ENCODE measurements around the gene MAMLD1.

The MAMLD1 gene

DNA sequence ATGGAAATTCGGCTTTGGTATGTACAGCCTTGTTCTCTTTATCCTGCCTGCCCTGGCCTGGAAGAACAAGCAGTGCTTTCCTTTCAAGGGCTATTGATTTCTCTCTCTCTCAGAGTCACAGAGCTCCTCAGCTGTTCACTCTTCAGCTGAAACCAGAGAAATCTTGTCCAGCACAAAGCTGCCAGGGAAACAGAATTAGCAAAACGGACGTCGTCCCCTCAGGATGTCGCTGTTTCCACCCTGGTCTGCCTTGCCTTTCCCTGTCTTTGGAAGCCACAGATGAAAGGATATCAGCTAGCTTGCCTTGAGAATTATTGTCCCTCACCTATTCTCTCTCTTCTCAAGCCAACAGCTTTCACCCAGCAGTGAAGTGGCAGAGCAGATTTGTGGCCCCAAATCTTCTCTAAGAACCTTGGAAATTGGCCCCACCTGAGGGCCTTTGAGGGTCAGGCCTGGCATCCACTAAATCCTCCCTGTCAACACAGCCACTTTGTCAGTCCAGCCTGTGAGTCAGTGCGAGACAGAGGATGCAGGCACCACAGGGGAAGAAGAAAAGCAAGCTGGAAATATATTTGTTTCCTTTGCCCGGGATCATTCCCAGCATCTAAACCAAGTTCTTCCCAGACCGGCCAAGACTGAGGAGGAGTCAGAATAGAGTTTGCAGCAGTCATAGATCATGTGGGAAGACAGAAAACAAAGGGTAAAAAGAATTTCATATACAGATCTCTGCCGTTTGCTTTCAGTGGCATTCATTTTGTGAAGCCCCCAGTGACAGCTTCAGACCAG is 141.5 kb downstream of the MAMLD1 start:
- no peak for DNase-seq

DNA sequence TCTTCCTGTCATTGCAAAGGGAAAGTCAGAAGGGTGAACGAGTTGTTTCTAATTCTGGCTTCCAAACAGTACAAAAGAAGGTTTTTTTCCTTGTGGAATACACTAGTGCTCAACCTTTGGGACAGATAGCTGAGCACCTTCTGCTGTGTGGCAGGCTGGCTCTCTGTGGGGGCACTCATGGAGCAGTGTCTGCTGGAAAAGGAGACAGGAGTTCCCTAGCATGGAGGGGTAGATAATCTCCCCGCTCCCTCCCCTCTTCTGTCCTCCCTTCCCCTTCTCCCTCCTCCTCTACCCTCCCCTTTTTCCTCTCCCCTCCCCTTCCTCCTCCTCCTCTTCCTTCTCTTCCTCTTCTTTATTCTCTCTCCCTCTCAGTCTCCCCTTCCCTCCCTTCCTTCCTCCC is 142.9 kb downstream of the MAMLD1 start:
- no peak for DNase-seq

DNA sequence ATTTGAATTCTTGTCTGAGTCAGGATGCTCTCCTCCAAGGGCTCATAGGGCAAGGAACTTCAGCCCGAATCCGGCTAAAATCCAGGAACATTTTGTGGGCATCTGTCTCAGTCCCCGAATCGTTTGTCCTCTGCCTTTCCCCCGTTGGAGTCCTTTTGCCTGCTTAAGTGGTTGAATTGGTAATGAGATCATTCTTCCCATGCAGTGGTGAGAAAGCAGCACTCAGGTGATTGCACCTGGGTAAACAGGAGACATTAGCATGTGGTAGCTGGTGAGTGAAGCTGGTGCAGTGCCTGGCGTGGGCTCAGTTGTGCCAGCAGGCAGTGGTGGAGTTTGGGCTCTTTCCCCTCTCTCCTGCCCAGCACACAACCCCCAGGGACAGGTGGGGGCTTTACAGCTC is 143.4 kb downstream of the MAMLD1 start:
- no peak for DNase-seq

DNA sequence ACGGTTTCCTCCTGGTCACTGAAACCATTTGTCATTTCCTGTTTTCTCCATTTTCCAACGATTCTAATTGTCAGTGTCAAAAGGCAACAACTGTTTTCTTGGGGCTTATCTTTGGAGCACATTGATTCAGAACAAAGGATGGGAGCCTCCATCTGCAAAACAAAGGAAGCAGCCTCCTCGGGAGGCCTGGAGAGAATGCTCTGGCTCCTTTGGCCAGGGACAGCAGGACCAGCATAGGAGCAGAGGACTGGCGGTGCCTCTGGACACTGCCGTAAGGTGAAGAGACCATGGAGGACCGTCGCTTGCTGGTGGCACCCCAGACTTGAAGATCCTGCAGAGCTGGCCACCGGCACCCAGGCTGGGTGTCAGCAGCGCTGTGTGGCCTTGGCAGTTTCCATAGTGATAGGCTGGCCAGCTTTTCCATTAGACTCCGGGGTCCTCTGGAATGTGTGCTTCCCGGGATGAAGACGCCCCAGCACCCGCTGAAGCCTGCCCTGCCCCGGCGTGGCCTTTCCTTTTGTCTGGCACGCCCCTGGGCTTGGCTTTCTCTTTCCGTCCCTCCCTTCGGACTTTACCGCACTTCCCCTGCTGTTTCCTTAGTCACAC is 144.2 kb downstream of the MAMLD1 start:
- no peak for DNase-seq

DNA sequence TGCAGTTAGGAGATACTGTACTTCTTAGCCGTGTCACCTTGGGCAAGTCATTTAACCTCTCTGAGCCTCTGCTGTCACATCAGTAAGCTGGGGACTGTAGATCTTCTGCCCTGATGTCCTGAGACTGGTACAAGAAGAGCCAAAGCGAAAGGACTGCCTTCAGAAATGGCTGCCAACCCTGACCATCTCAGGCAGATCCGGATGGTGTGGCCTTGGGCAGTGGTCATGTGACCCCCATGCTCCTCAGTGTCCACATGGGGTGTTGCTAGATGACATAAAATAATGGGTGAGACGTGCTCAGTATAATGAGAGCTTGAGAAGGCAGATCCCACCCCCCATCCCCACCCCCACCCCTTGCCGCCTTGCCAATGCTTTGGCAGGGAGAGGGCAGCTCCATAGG is 144.9 kb downstream of the MAMLD1 start:
- DNase-seq, result no peak

DNA sequence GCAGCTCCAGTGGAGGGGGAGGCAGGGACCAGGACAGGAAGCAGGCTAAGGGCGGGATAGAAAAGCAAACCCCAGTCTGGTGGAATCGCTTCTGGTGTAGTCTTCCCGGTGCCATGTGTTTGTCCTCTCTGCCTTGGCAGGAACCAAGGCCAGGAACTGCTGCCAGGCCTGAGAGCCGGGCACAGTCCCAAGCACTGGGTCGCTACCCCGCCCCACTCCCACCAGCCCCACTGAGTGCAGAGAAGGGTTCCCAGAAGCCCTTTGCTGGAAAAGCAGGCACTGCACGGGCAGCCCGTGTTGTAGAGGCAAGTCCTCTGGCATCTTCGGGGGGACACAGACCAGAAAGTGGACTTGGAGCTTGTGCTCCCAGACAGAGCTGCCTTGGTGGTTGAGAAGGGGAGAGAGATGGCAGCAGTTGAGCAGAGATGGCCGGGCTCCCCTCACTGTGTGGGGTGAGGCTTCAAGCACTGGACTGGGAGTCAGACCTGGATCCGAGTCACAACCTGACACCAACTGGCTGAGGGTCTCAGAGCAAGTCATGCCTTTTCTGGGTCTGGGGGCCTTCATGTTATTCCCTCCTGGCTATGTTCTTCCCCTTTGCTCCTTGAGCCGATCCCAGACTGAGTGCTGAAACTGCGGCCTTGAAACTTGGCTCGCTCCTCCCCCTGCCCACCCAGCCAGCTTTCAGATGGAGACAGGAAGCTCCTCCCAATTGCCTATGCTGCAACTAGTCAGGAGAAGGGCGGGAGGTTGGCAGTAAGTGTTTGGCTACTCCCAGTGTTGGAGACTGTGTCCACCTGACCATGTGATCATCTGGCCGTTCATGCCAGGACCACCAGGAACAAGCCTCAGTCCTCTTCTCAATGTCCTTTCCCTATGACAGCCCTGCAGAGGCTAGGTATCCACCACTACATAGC is 145.6 kb downstream of the MAMLD1 start:
- no peak for DNase-seq

DNA sequence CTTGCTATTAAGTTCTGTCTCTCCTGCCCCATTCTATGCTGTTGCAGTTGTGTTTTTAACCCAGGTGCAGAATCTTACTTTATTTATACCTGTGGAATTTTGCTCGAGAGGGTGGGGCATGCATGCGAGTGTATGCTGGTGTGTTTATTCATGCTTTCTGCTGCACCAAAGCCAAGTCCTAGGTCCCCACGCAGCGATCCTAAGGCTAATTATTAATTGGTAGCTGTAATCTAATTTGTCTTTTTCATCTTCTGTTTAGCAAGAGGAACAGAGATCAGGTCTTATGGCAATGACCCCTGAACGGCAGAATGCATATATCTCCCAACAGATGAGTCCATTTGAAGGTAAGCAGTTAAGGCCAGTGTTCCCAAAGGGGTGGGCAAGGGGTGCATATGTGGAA is 146.6 kb downstream of the MAMLD1 start:
- no peak for DNase-seq

DNA sequence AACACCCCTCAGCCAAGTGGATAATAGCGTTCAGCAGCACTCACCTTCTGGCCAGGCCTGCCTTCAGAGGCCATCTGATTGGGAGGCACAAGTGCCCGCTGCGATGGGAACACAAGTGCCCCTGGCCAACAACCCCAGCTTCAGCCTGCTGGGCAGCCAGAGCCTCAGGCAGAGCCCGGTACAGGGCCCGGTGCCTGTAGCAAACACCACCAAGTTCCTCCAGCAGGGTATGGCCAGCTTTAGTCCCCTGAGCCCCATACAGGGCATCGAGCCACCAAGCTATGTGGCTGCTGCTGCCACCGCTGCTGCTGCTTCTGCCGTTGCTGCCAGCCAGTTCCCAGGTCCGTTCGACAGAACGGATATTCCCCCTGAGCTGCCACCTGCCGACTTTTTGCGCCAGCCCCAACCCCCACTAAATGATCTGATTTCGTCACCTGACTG is 149.4 kb downstream of the MAMLD1 start:
- DNase-seq, result no peak

DNA sequence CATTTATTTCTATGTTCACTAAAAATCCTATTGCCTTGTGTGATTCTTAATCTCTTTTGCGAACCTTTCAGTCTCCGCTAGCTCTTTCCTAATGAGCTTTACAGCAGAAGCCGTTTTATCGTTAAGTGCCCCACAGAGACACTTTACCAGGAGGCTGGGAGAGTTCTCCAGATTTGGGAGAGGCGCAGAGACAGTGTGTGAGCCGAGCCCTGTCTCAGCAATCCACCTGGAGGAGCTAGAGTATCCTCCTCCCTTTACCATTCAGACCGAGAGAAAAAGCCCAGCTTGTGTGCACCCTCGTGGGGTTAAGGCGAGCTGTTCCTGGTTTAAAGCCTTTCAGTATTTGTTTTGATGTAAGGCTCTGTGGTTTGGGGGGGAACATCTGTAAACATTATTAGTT is 150.4 kb downstream of the MAMLD1 start:
- no peak for DNase-seq

DNA sequence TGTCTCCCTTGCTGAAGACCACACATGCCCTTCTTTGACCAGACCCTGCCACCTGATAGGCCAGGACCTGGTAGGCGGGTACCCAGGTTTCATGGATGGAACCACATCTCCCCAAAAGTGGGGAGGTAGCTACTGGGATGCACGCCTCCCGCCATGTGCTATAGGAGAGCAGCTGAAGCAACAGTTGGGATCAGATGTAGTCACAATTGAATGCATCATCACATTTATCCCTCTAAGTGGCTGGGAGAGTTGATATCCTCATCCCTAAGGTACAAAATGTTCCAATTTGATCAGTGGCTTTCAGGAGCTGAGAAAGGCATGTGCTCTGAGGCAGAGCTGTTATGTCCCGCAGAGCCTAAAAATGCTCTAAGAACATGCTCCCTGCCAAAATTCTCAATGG is 151.3 kb downstream of the MAMLD1 start:
- no peak for DNase-seq

DNA sequence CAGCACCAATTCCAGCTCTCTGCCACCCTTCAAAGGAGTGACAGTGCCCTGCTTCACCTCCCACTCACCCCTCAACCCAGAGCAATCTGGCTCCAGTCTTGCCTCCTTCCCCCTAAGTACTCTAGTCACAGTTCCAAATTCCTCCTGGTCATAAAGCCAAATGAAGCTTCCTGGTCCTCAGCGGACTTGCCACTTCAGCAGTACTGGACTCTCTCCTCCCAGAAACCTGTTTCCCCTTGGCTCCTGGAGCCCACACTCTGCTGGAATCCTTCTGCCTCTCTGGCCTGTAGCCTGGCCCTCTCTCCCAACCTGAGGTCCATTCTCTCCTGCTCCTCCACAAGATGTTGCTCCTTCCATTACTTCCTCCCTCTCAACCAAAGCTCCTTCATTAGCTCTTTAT is 152.7 kb downstream of the MAMLD1 start:
- no peak for DNase-seq

DNA sequence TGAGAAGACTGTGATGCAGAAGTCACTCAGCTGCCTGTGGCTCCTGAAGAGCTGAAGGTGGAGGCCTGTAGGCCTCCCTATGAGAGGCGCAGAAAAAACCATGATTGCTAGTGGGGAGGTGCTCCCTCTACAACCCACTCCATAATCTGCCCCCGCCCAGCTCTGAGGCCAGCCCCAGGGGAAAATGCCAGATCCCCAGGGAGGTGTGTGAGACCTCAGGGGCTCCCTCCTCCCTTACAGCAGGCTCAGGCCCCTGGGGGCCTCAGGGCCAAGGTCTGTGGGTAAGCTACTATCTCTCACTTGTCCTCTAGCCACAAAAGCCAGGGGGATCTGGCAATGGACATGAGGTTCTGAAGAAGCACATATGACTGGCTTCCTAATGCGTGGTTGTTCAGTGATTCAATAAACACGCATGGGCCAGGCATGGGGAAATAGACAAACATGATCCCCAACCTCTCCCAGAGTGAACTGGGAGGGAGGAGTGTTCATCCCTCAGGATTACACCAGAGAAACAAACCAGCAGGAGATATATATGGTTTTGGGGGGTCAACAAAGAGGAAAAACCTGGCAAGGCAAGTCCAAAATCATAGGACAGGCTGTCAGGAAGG is 154.3 kb downstream of the MAMLD1 start:
- DNase-seq, result no peak

DNA sequence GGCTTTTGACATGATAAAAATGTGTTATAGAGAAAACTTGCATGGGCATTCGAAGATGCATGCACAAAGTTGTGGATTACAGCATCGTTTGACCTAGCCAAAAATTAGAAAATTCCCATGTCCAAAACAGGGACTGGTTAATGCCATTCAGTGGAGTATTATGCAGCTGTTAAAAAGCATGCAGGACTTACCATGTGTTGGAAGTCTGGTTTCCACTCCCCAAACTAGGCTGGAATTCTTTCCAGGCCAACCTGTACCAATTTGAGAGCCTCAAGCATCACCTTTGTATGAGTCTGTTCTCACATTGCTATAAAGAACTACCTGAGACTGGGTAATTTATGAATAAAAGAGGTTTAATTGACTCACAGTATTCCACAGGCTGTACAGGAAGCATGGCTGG is 159.4 kb downstream of the MAMLD1 start:
- no peak for DNase-seq

DNA sequence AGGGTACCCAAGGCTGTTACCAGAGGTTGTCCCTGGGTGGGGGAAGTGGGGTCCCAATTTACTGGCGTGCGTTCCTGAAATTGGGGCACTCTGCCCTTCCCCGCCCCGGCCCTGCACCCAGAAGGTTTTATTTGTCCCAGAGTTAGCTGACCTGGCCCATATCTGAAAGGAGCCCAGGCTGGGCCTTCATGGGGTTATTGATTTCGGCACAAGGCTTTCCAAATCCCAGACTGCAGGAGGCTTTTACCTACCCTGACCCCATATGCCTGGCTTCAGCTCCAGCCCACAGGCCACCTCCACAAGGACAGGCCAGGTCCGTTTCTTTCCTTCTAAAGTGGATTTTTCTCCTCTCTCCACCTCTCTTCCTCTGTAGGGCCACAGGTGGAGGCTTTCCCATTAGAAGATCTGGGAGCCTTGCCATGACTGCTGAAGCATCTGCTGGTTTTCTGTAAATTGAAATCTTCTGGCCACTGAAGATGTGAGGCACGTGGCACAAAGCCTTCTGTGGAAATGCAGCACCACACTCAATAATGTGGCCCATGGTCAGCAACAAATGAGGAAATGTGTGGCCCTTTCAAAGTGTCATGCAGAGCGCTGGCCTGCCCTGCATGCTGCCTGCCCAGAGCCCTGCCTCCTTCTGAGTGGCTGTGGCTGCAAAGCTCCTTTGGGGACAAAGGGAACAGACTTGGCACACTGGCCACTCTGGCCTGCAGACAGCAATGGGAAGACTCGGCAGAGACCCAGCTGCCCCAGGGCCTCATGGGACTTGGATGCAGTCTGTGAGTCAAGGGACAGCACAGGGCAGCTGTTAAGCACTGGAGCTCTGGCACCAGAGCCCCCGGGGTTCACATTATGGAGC is 162.2 kb downstream of the MAMLD1 start:
- no peak for DNase-seq

DNA sequence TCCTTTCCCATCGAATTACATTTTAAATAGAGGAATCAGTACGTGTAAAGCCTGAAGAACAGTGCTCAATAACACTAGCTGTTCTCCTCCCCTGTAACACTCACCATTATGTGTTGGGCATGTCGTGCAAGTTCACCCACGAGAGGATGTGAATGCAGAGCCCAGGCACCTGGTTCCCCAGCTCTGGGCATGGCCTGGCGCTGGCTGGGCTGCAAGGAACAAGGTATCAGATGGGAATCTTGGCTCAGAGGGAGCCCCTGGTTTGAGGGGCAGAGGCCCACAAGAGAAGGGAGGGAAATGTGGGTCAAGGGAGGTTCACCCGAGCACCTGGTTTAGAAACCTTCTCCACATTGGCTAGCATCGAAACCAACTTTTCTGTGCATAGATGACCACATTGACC is 163.6 kb downstream of the MAMLD1 start:
- DNase-seq, result no peak

DNA sequence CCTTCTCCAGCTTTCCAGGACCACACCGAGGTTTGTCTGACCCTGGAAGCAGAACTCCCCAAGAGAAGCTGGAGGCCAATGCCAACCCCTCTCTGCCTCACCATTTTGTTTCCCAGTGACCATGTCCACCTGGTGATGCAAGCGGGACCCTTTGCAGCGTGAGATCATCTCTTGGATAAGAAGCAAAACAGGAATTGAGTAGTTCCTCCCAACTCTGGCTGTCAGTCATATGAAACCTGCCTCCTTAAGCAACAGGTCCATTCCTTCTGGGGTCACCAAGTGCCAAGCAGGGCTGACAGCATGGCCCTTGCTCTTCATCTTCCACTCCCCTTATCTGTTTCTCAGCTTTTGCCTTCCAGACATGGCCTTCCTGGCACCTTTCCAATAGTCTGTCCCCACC is 164.0 kb downstream of the MAMLD1 start:
- no peak for DNase-seq

DNA sequence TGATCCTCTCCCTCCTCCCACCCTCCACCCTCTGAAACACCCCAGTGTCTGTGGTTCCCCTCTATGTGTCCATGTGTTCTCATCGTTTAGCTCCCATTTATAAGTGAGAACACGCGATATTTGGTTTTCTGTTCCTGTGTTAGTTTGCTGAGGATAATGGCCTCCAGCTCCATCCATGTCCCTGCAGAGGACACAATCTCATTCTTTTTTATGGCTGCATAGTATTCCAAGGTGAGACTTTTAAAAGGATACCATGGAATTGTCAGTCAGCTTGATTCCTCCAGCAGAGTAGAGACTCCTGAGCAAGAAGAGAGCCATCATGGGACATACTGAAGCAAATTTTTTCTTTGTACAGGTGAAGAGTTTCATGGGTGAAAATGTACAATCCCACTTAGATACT is 166.5 kb downstream of the MAMLD1 start:
- no peak for DNase-seq

DNA sequence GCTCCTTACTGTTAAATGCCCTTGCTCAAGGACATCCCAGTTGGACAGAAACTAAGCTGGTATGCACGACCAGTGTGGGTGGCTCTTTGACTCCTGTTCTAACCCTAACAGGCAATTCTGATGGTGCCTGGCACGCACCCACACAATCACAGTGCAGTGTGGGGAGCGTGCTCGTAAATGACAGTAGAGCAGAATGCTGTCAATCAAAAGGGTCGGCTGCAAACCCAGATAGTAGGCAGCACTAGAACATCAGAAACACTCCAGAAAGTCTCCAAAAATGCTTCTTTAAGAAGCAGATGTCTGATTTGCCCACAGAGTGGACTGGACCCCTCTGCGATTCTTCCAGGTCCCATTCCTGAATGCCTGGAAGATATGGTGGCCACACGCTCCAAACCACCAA is 167.7 kb downstream of the MAMLD1 start:
- DNase-seq, result no peak

DNA sequence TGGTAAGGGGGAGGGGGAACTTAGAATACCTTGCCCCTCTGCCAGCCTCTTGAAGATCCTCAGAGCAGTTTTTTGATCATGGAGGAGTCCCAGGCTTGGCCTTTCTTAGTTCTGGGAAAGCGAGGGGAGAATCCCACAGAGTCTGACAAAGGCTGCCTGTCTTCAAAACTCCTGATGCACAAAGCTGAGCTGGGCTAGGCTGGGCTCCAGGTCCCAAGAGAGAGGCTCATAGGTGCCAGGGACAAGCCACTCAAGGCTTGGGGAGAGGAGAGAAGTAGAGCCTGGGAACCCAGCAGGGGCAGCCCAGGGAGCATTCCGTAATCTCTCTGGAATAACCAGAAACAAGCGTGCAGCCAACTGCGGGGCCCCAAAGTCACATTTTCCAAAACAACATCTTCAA is 168.3 kb downstream of the MAMLD1 start:
- no peak for DNase-seq

DNA sequence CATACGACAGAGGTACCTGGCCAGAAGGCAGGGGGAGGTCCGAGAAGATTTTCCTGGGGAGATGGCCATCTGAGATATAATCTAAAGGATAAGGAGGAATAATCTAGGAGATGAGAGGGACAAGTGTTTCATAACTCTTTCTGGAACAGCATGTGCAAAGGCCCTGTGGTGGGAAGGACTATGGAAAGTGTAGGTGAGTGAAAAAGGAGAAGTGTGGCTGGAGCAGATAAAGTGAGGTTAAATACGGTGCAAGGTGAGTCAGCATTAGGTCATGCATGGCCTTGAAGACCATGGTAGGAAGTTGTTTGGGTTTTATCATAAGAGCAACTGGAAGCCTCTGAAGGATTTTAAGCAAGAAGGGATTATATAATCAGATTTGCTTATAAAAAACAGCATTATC is 170.7 kb downstream of the MAMLD1 start:
- no peak for DNase-seq

DNA sequence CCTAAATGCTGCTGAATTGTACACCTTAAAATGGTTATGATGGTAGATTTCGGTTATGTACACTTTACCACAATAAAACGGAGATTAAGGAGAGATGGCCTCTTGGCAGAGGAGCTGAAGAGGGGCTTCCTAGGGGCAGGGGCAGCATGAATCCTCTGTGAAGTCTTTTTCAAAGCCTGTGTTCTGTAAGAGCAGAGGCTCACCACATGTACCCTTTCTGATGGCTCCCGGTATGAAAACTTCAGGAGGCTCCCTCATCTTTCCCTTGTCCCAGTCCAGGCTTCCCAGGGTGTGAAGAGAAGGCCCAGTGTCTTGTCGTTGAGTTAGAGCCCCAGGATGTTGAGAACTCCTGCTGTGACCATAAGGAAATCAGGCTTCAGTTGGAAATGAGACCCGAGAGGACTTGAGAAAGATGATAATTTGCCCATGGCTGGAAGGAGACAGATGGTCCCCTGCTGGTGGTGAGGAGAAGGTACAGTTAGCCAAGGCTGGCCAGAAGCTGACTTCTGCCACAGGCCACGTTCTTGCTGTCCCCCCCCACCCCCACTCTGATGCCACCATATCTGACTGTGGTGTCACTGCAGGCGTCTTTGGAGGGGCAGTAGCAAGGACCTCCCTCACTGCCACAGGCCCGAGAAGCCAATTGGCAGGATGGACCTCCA is 173.5 kb downstream of the MAMLD1 start:
- DNase-seq, result no peak

Data from right kidney (tissue), 1 donor.